ENCODE results near the gene MGLL. TPM values are rescaled to one million over a fixed set of nuclear protein-coding genes. Genes with fewer than 3 reads are reported as not detected.
A peak's percentile ranks its signal among the peaks of the same experiment; 100 is the strongest.

Gene MGLL
- total and polyA plus RNA-seq, 9 of the 15 experiments (the other 6 are each of a cell fraction or from before 2014, with no cell fraction given) = 0.12 to 0.32 (median 0.18) TPM; not detected in 6

GRCh38 chr3:127672429-127673190 lies 149.7 kb downstream of the MGLL start, which contains the start of gene ABTB1 (continued):
- TF ChIP-seq POLR3A (IDR thresholded peaks at IDR 0.05; ENCODE audit: borderline replicate concordance, extremely low read depth, insufficient read depth, insufficient read length) (no peak), ZNF780A (CRISPR knock-in tag; IDR thresholded peaks at IDR 0.05) (no peak), TFAP4 (CRISPR knock-in tag; IDR thresholded peaks at IDR 0.05; ENCODE audit: borderline replicate concordance) (peak; percentile 44; the same call in 1 of the 2 replicates), ZBTB9 (CRISPR knock-in tag; IDR thresholded peaks at IDR 0.05) (no peak), ZHX1 (conservative IDR thresholded peaks at IDR 0.05; ENCODE audit: low read length) (no peak), ID3 (CRISPR knock-in tag; IDR thresholded peaks at IDR 0.05) (no peak), ID3 (tag; IDR thresholded peaks at IDR 0.05) (no peak), AFF4 (CRISPR knock-in tag; IDR thresholded peaks at IDR 0.05) (0 out of 2 replicates have a peak, but pooled peaks have one; percentile 71), ZNF644 (tag; IDR thresholded peaks at IDR 0.05; ENCODE audit: low read depth) (no peak), PML (IDR thresholded peaks at IDR 0.05; ENCODE audit: low read length) (peak; percentile 54; the same call in 1 of the 2 replicates), MBD2 (IDR thresholded peaks at IDR 0.05; ENCODE audit: borderline replicate concordance, low read depth) (peak; percentile 30; the same call in 1 of the 2 replicates), POLR2A (conservative IDR thresholded peaks at IDR 0.05) (peak; percentile 77), ADNP (tag; IDR thresholded peaks at IDR 0.05) (no peak), ZBTB7A (IDR thresholded peaks at IDR 0.05; ENCODE audit: borderline replicate concordance, control insufficient read depth, low read depth, low read length) (0 out of 2 replicates have a peak, but pooled peaks have one; percentile 24), SPI1 (IDR thresholded peaks at IDR 0.05; ENCODE audit: borderline replicate concordance, low read depth, low read length) (no peak), GTF2F1 (IDR thresholded peaks at IDR 0.05; ENCODE audit: low read depth, low read length) (no peak), ARID2 (IDR thresholded peaks at IDR 0.05) (no peak), ZFP1 (CRISPR knock-in tag; IDR thresholded peaks at IDR 0.05) (no peak), RUNX1 (IDR thresholded peaks at IDR 0.05; ENCODE audit: low read depth) (no peak)
